Endodermal cell (in vitro differentiated cells): ENCODE data around the gene NAA50. TPM values are rescaled to one million over a fixed set of nuclear protein-coding genes. Genes with fewer than 3 reads are reported as not detected.

Experiments
- DNase-seq: peaks from one replicate; pipeline ENCODE4 v3.0.0-alpha.2; 2017
- H3K27ac ChIP-seq: 2 replicates; pipeline ENCODE4 v1.5.1; 2013; ENCODE audit warnings: mild to moderate bottlenecking, low read depth, low read length, moderate library complexity
- H3K27me3 ChIP-seq: 2 replicates; pipeline ENCODE4 v1.6.1; 2013; ENCODE audit warnings: mild to moderate bottlenecking, low read length, moderate library complexity; ENCODE audit not compliant: insufficient read depth, control insufficient read depth, poor library complexity, severe bottlenecking
- H3K36me3 ChIP-seq: 2 replicates; pipeline ENCODE4 v1.7.0; 2013; ENCODE audit warnings: mild to moderate bottlenecking, low read length, moderate library complexity; ENCODE audit not compliant: control insufficient read depth, insufficient read depth
- H3K4me1 ChIP-seq: one replicate; pipeline ENCODE4 v1.7.0; 2013; ENCODE audit warnings: low read length; ENCODE audit not compliant: control insufficient read depth, insufficient read depth
- H3K4me3 ChIP-seq: 2 replicates; pipeline ENCODE4 v1.5.1; 2013; ENCODE audit warnings: mild to moderate bottlenecking, low read length, moderate library complexity
- H3K9ac ChIP-seq: 2 replicates; pipeline ENCODE4 v1.6.1; 2013; ENCODE audit warnings: mild to moderate bottlenecking, low read length, moderate library complexity; ENCODE audit not compliant: poor library complexity, severe bottlenecking; ENCODE audit errors: extremely low read depth
- H3K9me3 ChIP-seq: 2 replicates; pipeline ENCODE4 v1.6.1; 2013; ENCODE audit warnings: mild to moderate bottlenecking, low read length, moderate library complexity; ENCODE audit not compliant: control insufficient read depth
- H3K27ac Mint-ChIP-seq: 2 replicates; pipeline ENCODE4 v1.8.0; 2020; ENCODE audit warnings: mixed read lengths
- H3K27me3 Mint-ChIP-seq: 2 replicates; pipeline ENCODE4 v1.8.0; 2021; ENCODE audit warnings: mild to moderate bottlenecking, mixed read lengths; ENCODE audit not compliant: insufficient read depth
- H3K36me3 Mint-ChIP-seq: 2 replicates; pipeline ENCODE4 v1.8.0; 2020; ENCODE audit warnings: low read depth, mixed read lengths
- H3K4me1 Mint-ChIP-seq: 2 replicates; pipeline ENCODE4 v1.8.0; 2020; ENCODE audit warnings: mixed read lengths
- H3K4me3 Mint-ChIP-seq: 2 replicates; pipeline ENCODE4 v1.8.0; 2020; ENCODE audit warnings: mild to moderate bottlenecking, moderate library complexity, mixed read lengths
- H3K9me3 Mint-ChIP-seq: 2 replicates; pipeline ENCODE4 v1.8.0; 2020; ENCODE audit warnings: mild to moderate bottlenecking, mixed read lengths
- WGBS, 2 experiments: methylation state at CpG; one replicate each; pipeline versions ENCODE4 v1.1.5 to v1.1.7; 2013; ENCODE audit warnings: missing lambda C conversion rate in 2 of 2, mixed read lengths in 1 of 2; ENCODE audit not compliant: insufficient coverage in 1 of 2, insufficient read length in 1 of 2; 5-methylcytosine and 5-hydroxymethylcytosine counted together
- total RNA-seq, 2 donors: library from RNA; stranded (reverse); fragmentation: NEBNext Ultra II Directional in 1 of 2; extraction: Animal tissue kit (Norgen Biotek cat#: 25700) in 1 of 2; gene quantifications; 2 replicates in 1 of 2; 3 replicates in 1 of 2; pipeline ENCODE4 v1.2.1, GENCODE V29; 2021
- TF ChIP-seq, protein P1 (sequence below): fragments of 200-600 bp; sonication (generic); conservative IDR thresholded peaks from 2 replicates; pipeline ENCODE4 v1.5.0; 2021; ENCODE audit warnings: antibody characterized with exemption, mild to moderate bottlenecking

Gene NAA50
- total RNA-seq, 2 donors from 2014 or later = 137 to 150 TPM

DNA sequence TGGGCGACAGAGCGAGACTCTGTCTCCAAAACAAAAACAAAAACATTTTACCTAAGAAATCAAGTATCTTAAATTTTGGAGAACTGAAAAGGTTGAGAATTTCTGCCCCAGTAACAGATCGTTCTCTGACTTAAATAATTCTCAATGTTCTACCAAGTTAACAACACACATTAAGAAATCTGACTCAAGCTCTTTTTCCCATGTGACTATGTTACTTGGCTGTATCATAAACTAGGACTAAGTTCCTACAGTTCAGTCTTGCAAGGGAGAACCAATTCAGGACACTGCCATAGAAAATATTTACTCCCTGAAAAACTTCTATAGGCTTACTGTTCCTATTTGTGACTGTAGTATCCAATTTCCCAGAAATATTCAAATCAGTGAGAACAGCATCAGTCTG lies 28.7 kb downstream of the NAA50 start:
- no peaks in the 10 kb centered on the region for H3K27me3 ChIP-seq
- no peaks in the 10 kb centered on the region for H3K4me1 Mint-ChIP-seq
- peaks cover 43% of the 10 kb centered on the region for H3K36me3 Mint-ChIP-seq
- no peak overlapping the region for H3K27ac Mint-ChIP-seq
- H3K4me3 Mint-ChIP-seq = no peak overlapping the region
- H3K9ac ChIP-seq = no peak overlapping the region
- 91 to 100% methylated on average over 1 to 3 of the region's 3 CpGs for WGBS, 2 experiments
- H3K27me3 Mint-ChIP-seq = no peaks in the 10 kb centered on the region
- H3K9me3 ChIP-seq = no peaks in the 10 kb centered on the region
- H3K4me3 ChIP-seq = no peak overlapping the region
- H3K36me3 ChIP-seq = peaks cover 42% of the 10 kb centered on the region
- TF ChIP-seq, protein P1, sequence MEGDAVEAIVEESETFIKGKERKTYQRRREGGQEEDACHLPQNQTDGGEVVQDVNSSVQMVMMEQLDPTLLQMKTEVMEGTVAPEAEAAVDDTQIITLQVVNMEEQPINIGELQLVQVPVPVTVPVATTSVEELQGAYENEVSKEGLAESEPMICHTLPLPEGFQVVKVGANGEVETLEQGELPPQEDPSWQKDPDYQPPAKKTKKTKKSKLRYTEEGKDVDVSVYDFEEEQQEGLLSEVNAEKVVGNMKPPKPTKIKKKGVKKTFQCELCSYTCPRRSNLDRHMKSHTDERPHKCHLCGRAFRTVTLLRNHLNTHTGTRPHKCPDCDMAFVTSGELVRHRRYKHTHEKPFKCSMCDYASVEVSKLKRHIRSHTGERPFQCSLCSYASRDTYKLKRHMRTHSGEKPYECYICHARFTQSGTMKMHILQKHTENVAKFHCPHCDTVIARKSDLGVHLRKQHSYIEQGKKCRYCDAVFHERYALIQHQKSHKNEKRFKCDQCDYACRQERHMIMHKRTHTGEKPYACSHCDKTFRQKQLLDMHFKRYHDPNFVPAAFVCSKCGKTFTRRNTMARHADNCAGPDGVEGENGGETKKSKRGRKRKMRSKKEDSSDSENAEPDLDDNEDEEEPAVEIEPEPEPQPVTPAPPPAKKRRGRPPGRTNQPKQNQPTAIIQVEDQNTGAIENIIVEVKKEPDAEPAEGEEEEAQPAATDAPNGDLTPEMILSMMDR = no peak
- no peaks in the 10 kb centered on the region for H3K4me1 ChIP-seq
- no peaks in the 10 kb centered on the region for H3K9me3 Mint-ChIP-seq
- no peak overlapping the region for H3K27ac ChIP-seq
- DNase-seq = no peak

DNA sequence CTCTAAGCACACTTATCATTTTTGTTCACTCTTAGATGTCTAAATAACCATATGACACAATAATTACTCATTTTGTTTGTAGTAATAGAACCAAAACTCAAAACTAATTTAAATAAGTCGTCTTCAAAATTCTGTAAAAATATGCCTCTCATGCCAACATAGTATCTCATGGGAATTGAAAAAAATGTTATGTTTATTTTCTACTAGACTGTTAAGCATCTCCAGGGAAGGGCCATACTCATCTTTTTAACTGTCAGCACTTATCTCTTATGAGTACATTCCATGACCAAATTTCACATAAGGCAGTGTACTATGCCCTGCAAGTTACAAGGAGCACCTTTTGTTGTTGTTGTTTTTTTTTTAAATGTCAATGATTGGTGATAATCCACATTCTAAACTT lies 31.3 kb downstream of the NAA50 start:
- 100% methylated on average over 1 of the region's 1 CpG; no CpG with 5 or more reads in 1 of the 2 experiments for WGBS, 2 experiments
- Histone ChIP-seq H3K27ac (no peak overlapping the region), H3K4me3 (no peak overlapping the region), H3K9me3 (no peaks in the 10 kb centered on the region), H3K4me1 (no peaks in the 10 kb centered on the region), H3K36me3 (peaks cover 17% of the 10 kb centered on the region), H3K27me3 (no peaks in the 10 kb centered on the region), H3K9ac (no peak overlapping the region)
- no peaks in the 10 kb centered on the region for H3K9me3 Mint-ChIP-seq
- no peak overlapping the region for H3K4me3 Mint-ChIP-seq
- no peaks in the 10 kb centered on the region for H3K4me1 Mint-ChIP-seq
- H3K27ac Mint-ChIP-seq = no peak overlapping the region
- TF ChIP-seq, protein P1 = no peak
- H3K27me3 Mint-ChIP-seq = no peaks in the 10 kb centered on the region
- H3K36me3 Mint-ChIP-seq = peaks cover 26% of the 10 kb centered on the region
- no peak for DNase-seq

DNA sequence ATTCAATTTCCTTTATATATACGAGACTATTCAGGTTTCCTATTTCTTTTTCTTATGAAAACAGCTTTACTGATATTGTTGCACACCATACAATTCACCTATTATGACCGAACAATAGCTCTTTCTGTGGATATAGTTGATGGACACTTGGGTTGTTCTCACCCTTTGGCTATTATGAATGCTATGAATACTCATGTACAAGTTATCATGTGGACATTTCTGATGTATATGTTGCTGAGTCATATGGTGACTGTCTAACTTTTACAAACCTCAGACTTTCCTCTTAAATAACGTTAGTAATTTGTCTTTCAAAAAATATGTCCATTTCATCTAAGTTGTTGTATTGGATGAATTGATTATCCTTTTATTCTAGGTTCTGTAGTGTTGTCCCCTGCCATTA lies 33.9 kb downstream of the NAA50 start:
- H3K9ac ChIP-seq = no peak overlapping the region
- H3K27ac ChIP-seq = no peak overlapping the region
- H3K9me3 ChIP-seq = no peaks in the 10 kb centered on the region
- no peaks in the 10 kb centered on the region for H3K27me3 Mint-ChIP-seq
- H3K36me3 ChIP-seq = no peaks in the 10 kb centered on the region
- 87% methylated on average over 2 of the region's 3 CpGs; no CpG with 5 or more reads in 1 of the 2 experiments for WGBS, 2 experiments
- no peaks in the 10 kb centered on the region for H3K9me3 Mint-ChIP-seq
- H3K4me3 Mint-ChIP-seq = no peak overlapping the region
- TF ChIP-seq, protein P1 = no peak
- peaks cover 10% of the 10 kb centered on the region for H3K36me3 Mint-ChIP-seq
- H3K4me1 Mint-ChIP-seq = no peaks in the 10 kb centered on the region
- H3K4me1 ChIP-seq = no peaks in the 10 kb centered on the region
- DNase-seq = no peak
- no peaks in the 10 kb centered on the region for H3K27me3 ChIP-seq
- H3K27ac Mint-ChIP-seq = no peak overlapping the region
- H3K4me3 ChIP-seq = no peak overlapping the region
